IPS DF 4.7 (cell line): Measurements from ENCODE around the gene PLEKHA7.
"Not testable (repeated sequence)": the region's sequence is repeated elsewhere in the genome, so short reads cannot be mapped to it uniquely, and the experiment has no call there.

ENCODE experiments used
- DNase-seq: peaks from one replicate; pipeline ENCODE4 v3.0.0-alpha.2; 2013; ENCODE audit warnings: low spot score; ENCODE audit errors: extremely low read depth

Gene PLEKHA7, protein sequence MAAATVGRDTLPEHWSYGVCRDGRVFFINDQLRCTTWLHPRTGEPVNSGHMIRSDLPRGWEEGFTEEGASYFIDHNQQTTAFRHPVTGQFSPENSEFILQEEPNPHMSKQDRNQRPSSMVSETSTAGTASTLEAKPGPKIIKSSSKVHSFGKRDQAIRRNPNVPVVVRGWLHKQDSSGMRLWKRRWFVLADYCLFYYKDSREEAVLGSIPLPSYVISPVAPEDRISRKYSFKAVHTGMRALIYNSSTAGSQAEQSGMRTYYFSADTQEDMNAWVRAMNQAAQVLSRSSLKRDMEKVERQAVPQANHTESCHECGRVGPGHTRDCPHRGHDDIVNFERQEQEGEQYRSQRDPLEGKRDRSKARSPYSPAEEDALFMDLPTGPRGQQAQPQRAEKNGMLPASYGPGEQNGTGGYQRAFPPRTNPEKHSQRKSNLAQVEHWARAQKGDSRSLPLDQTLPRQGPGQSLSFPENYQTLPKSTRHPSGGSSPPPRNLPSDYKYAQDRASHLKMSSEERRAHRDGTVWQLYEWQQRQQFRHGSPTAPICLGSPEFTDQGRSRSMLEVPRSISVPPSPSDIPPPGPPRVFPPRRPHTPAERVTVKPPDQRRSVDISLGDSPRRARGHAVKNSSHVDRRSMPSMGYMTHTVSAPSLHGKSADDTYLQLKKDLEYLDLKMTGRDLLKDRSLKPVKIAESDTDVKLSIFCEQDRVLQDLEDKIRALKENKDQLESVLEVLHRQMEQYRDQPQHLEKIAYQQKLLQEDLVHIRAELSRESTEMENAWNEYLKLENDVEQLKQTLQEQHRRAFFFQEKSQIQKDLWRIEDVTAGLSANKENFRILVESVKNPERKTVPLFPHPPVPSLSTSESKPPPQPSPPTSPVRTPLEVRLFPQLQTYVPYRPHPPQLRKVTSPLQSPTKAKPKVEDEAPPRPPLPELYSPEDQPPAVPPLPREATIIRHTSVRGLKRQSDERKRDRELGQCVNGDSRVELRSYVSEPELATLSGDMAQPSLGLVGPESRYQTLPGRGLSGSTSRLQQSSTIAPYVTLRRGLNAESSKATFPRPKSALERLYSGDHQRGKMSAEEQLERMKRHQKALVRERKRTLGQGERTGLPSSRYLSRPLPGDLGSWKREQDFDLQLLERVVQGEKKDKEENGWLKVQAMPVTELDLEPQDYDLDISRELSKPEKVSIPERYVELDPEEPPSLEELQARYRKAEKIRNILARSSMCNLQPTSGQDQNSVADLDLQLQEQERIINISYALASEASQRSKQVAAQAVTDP

DNA sequence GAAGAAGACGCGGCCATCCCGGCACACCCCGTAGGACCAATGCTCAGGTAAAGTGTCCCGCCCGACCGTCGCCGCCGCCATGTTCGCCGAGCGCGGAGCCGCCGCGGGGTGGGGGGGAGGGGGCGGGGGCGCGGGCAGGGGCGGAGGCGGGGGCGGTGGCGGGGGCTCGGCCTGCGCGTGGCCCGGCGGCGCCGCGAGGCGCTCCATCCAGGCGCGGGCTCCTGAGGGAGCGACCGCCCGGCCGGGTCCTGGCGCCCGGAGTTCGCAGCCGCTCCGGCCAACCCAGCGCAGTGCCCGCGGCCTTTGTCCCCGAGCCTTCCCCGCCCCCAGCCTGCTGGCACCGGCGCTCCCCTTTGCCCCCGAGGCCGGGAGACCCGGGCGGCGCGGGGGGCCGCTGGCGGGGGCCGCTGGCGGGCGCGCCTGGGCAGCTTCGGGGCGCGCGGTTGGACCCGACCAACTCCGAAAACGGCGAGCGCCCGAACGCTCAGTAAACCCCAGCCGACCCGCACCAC lies at the start of gene PLEKHA7:
PLEKHA7 (minus strand) TSS at position 94 of the 512 bp plus-strand sequence; CDS start at position 81, 13 bp downstream.
- DNase-seq = no peak

- peak; percentile 30 for DNase-seq
These were observed 49.2 kb upstream of the PLEKHA7 start for GRCh38 chr11:17063171-17064002.

GRCh38 chr11:17051146-17051545 lies 36.9 kb upstream of the PLEKHA7 start:
- DNase-seq = not testable (repeated sequence)

GRCh38 chr11:17048491-17048890 lies 34.3 kb upstream of the PLEKHA7 start:
- not testable (repeated sequence) for DNase-seq

- no peak for DNase-seq
These were observed 32.5 kb upstream of the PLEKHA7 start for GRCh38 chr11:17046690-17047089.

DNA sequence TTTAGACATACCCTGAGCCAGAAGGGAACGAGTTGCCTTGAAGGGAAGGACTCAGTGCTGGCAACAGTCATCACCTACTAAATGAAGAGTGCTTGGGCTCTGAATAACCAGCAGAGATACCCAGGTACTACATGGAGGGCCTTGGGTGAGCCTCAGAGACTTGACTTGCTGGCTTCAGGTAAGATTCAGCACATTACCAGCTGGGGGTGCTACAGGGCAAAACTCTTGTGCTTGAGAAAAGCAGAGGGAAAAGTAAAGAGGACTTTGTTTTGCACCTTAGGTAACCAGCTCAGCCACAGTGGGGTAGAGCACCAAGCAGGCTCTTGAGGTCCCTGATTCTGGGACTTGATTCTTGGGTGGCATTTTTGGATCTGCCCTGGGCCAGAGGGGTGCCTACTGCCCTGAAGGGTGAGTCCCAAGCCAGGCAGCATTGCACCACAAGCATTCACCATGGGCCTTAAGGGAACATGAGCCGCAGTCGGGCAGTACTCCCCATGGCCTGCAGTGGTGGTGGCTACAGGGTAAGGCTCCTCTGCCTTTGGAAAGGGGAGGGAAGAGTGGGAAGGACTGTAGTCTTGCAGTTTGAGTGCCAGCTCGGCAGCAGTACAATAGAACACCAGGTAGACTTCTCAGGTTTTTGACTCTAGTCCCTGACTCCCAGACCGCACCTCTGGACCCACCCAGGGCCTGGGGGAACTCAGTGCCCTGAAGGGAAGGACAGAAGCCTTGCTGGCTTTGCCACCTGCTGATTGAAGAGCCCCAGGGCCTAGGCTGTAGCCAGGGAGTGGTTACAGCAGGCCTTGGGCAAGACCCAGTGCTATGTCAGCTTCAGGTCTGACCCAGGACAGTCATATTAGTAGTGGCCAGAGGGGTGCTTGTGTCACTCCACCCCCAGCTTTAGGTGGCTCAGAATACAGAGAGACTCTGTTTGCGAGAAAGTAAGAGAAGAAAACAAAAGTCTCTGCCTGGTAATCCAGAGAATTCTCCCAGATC lies 22.7 kb upstream of the PLEKHA7 start:
- no peak for DNase-seq

GRCh38 chr11:17034027-17034426 lies 19.8 kb upstream of the PLEKHA7 start:
- DNase-seq = not testable (repeated sequence)

DNA sequence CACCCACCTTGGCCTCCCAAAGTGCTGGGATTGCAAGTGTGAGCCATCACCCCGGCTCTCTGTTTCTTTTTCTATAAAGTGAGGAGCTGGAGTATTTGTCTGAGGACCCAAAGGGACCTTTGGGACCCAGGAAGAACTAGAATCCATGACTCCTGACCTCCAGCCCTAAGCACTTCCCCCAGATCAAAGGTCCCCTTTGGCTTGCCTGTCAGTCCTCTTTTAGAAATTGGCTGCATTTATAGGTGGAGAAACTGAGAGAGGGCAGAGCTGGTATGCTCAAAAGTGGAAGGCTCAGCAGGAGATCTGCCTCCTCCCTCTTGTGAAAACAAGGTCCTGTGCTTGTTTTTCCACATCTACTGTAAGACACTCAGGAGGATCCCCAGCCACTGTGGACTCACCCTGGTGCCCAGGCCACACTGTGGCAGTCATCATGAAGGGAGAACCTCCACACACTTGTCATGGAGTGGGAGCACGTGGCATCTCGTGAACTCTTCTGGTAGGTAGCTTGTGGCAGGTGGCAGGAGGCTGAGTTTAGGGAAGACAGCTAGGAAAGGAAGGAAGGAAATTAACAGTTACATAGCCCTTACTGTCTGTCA lies 12.4 kb upstream of the PLEKHA7 start:
- DNase-seq = no peak

DNA sequence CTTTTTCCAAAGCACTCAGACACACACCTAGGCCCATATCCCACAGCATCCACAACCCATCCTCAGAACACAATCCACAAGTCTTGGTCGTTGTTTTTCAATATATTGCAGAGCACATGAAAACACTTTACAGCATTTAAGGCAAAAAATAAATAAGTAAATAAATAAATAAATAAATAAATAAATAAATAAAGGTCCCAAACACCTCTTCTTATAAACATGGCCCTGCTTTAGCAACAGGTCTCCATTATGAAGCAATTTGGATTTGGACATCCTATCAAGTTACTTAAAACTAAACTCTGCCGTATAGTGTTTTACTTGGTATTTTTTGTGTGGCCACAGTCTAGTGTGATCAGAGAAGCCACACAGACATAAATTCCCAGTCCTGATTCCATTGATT lies 10.7 kb upstream of the PLEKHA7 start:
- DNase-seq = no peak

- no peak for DNase-seq
These were observed 7.3 kb upstream of the PLEKHA7 start for GRCh38 chr11:17021511-17021910.

GRCh38 chr11:17020831-17021230 lies 6.6 kb upstream of the PLEKHA7 start:
- no peak for DNase-seq

DNA sequence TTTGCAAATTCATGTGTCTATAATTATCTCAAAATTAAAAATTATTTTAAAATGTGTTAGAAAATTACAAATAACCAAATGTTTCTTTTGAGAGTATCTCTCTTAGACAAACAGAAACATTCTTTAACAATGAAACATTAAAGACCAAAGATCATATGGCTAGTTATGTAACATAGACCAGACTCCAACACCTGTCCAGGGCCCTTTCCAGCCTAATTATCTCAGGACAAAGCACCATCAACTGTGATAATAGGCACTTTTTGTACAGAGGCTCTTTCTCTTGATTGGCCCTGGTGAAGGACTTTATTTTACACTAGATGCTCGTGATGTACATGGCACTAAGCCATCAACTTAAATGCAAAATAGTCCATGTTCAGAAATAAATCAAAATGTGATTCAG lies 5.0 kb upstream of the PLEKHA7 start:
- no peak for DNase-seq

DNA sequence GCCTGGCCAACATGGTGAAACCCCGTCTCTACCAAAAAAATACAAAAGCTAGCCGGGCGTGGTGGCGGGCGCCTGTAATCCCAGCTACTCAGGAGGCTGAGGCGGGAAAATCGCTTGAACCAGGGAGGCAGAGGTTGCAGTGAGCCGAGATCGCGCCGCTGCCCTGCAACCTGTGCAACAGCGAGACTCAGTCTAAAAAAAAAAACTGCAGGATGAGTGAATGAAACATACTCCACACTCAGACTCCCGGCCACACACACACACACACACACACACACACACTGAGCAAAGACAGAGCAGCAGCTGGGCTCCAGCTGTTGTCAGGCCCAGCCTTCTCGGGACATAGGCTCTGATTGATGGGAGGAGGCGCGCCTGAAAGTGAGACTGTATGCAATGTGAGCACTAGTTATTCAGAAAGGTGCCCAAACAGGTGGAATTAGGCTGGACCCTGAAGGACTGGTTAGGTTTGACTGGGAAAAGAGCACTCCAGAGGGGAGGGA lies 1.5 kb upstream of the PLEKHA7 start:
- no peak for DNase-seq

GRCh38 chr11:17014833-17015626 lies 816 bp upstream of the PLEKHA7 start:
- DNase-seq = no peak

DNA sequence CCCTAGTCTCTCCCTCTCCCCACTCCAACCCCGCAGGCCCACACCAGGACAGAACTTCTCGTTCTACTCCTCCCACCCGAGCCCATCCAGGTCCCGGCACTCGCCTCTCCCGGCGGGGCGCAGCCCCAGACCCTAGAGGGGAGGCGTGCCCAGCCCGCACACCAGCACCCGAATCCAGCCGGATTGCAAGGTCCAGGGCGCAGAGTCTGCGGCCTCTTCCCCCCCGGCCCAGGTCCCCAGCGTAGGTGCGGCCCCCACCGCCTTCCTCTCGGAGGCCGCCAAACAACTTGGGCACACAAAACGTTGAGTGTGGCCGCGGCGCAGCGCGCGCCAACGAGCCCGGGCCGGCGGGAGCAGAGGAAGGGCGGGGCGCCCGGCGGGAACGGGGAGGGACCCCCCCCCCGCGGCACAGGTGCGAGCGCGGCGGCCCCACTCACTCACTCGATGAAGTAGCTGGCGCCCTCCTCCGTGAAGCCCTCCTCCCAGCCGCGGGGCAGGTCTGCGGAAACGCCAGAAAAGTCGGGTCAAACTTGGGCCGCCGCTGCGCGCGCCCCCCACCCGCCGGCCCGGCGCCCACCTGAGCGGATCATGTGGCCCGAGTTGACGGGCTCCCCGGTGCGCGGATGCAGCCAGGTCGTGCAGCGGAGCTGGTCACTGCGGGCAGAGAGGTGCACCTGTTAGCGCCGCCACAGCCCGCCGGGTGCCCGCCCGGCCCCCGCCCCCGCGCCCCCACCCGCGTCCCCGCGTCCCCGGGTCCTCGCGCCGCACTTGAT lies 480 bp downstream of the PLEKHA7 start:
- DNase-seq = no peak

DNA sequence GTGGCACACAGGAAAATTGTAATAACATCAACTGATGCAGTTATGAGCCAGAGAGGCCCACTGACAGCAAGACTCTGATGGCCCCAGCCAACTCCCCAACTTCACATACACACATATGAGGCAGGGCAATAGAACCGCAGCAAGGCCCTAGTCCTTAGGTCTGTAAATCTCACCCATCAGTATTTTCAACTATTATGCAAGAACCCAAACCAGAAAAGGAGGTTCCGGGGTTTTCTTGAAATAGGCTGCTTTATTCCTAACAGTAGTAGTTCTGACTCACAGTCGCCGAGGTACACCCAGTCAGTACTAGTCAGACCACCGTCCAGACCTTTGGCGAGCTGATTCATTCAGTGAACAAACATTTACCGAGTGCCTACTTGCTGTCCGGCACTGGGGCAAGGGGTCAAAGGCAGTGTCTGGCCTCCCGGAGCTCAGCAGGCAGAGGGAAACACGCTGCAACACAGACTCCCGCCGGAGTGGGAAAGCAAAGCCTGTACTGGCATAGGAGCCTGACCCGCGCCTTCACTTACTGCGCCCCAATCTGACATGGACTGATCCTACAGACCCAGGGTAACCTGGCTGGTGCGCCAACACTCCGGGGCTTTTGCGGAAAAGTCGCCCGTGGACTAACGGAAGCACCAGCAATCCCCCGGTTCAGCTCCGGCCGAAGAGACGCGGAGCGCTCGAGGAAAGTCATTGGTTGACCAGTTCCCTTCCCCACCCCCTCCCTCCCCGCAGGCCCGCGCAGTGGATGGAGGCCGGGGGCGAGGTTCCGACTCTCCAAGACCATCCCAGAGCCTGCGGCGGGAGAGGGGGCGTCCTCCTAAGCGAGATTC lies 1.3 kb downstream of the PLEKHA7 start:
- DNase-seq = no peak
